ENCODE data around the gene WNT3.
"Not testable (repeated sequence)": the region's sequence is repeated elsewhere in the genome, so short reads cannot be mapped to it uniquely, and the experiment has no call there.

The WNT3 gene

DNA sequence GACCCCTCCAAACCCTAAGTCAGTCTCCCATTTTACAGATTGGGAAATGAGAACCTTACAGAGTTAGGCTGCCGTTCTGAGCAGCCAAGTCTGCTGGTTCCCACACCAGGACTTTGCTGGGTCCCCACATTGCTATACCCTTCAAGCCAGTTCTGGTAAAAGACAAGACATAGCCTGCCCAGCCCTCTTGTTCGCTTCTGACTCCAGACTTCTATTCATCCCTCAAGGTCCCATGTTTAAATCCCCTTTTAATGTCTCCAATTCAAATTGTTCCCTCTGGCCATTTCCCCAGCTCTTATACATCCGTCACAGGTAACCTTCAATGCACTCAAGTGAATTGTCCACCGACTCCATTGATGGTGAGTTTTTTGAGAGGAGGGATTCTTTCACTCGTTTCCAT is 30.2 kb downstream of the WNT3 start:
- DNase-seq (ENCODE audit: low read depth in 3 of 3, low spot score in 1 of 3), result no peak

GRCh38 chr17:46787478-46787877 is 31.0 kb downstream of the WNT3 start:
- DNase-seq (ENCODE audit: low read depth in 3 of 3, low spot score in 1 of 3), result no peak

DNA sequence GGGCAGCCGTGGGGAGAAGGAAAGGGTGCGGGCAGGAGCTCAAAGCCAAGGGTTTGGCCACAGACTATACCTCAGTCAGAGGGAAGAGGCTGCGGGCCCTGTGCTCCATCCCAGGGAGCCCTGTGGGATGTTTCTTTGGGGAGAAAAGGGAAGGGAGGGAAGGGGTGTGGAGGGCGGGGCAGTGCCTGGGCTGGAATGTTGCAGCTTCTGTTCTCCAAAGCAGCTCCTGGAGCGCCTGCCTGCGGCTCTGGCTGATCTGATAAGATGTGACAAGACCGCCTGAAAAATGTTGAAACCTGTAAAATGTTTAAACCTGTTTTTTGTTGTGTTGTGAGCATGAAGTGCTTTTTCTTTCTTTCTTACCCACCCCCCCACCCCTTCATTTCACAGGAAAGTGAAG is 32.8 kb downstream of the WNT3 start:
- no peak for DNase-seq (ENCODE audit: low read depth in 3 of 3, low spot score in 1 of 3)

DNA sequence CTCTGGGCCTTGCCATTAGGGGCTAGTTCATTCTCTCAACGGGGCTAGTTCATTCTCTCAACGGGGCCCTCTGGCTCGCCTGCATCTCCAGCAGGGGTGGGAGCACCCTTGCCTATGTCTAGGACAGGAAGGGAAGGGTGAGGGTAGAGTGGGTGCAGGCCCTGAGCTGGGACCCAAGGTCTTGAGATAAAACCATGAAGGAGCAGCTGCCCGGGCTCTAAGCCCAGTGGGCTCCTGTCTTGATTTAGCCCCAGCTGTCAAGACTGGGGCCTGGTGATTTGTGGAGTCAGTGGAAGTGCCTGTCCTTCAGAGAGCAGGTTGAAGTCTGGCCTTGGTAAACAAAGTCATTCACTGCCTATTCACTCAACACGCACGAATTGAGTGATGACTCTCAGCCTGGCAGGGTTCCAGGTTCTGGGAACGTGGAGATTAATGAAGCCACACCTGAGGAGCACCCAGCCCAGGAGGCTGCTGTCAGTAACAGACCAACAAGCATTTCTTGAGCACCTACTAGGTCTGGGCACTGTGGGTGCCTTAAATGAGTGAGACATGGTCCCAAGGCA is 35.4 kb downstream of the WNT3 start:
- DNase-seq (ENCODE audit: low read depth in 3 of 3, low spot score in 1 of 3), result no peak

GRCh38 chr17:46782250-46782953 is 36.1 kb downstream of the WNT3 start:
- no peak for DNase-seq (ENCODE audit: low read depth in 3 of 3, low spot score in 1 of 3)

- no peak for DNase-seq (ENCODE audit: low read depth in 3 of 3, low spot score in 1 of 3)
Measured at GRCh38 chr17:46780003-46780373, 38.5 kb downstream of the WNT3 start.

- DNase-seq (ENCODE audit: low read depth in 3 of 3, low spot score in 1 of 3), result no peak
Measured at GRCh38 chr17:46777943-46778915, 40.3 kb downstream of the WNT3 start.

DNA sequence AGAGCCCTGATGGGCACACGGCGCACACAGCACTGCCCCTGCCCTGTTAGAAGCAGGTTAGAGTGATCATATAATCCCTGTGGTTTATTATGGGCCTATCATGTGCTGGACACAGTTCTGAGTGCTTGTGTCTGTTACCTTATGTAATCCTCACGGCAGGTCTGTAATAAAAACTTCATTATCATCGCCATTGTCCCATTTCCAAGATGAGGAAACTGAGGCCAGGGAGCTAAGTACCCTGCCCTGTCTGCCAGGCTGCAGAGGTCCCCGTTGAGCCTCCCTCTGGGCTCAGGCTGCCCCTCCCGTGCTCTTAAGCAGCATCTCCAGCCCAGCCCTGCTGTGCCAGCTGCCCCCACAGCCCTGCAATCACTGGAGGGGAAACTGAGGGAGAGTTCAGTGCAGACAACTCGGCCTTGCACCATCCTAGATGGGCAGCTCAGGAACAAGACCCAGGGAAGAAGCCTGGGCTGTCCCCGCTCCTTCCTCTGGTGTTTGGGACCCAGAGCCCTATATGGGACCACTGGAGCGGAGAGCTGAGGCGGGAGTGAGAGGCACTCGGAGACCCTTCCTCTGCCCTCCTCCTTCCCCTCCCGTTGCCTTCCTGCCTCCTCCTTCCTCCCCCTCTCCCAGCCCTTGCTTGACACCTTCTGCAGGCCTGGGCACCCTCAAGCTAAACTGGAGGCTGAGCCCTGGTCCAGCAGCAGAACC is 42.0 kb downstream of the WNT3 start:
- no peak for DNase-seq (ENCODE audit: low read depth in 3 of 3, low spot score in 1 of 3)

GRCh38 chr17:46774108-46774737 is 44.3 kb downstream of the WNT3 start:
- no peak for DNase-seq (ENCODE audit: low read depth in 3 of 3, low spot score in 1 of 3)

DNA sequence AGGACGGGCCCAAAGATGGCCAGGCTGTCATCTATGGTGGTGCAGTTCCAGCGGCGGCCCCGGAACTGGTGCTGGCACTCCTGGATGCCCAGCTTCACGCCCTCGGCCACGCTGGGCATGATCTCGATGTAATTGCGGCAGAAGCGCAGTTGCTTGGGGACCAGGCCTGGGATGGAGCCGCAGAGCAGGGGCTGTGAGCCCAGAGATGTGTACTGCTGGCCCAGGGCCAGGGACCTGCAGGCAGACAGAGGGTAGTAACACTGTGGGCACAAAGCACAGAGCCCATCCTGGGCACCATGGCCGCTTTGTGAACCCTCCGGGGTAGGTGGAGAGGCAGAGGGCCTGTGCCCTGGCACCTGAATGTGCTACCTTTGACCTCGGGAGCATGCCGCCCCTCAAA is 44.8 kb downstream of the WNT3 start:
- no peak for DNase-seq (ENCODE audit: low read depth in 3 of 3, low spot score in 1 of 3)

- no peak for DNase-seq (ENCODE audit: low read depth in 3 of 3, low spot score in 1 of 3)
Measured at GRCh38 chr17:46773221-46773605, 45.3 kb downstream of the WNT3 start.

DNA sequence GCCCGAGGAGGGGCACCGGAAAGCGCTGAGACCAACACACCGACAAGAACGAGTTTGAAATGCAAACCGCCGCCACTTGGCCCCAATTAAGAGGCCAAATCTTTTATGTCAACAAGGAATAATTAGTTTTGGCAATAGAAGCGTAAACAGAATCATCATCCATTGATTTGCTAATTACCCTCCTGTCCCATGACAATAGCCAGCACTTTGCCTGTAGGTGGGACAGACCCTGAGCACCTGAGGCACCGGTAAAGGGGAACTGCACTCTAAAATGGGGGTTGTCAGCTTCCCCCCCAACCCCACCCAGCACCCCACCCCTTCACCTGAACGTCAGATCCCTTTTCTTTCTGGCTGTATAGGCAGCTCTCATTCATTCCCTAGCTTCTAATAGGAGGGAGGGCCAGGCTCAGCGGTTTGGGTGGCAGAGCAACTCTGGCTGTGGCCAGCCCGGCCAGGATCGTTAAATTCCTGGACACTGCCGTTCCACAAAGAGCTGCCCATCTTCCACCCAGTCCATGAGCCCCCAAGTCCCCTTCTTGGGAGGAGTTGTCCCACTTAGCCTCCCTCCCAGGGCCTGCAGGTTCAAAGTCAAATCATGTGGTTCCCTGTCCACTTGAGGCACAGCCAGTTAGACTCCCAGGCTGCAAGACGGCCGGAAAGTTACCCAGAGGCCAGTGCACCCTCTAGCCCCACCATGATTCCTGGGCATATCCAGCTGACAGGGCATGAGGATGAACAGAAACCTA is 45.8 kb downstream of the WNT3 start:
- no peak for DNase-seq (ENCODE audit: low read depth in 3 of 3, low spot score in 1 of 3)

DNA sequence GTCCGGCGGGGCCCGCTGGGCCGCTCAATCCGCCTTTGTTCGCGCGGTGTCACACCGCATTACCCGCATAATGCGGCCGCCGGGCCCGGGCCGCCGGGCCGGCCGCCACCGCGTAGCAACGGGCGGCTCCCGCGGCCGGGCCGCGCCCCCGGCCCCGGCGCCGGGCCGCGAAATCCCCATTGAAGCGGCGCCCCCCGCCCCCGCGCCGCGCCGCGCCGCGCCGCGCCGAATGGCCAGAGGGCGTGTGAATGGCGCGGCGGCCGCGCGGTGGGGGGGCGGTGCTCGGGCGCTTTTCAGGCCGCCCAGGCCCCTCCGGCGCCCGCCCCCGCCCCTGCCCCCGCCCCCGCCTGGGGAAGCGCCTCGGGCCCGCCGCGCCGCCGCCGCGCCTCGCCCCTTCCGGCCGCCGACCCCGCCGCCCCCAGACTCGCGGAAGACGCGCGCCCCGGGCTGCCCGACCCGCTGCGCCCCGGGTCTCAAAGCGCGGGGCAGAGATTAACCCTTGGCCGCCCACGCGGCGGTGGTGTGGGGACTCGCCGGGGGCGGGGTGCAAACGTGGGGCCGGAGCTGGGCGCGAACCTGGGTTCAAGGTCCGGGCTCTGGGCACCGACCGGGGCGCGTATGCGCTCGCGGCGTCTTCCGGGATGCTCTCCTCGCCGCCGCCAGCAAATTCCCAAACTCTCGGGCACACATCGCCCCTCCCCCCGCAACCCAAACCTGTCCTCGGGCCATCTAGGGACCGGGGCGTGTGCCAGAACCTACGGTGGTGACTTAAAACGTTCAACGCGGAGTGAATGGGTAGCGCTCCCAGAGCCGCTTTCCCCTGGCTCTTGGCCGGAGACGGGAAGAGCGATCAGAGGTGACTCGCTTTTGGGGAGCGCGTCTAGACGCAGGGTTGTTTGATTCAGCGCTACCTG is 46.7 kb downstream of the WNT3 start:
- DNase-seq (ENCODE audit: low read depth in 3 of 3, low spot score in 1 of 3), result no peak

GRCh38 chr17:46770818-46771560 is 47.5 kb downstream of the WNT3 start:
- DNase-seq (ENCODE audit: low read depth in 3 of 3, low spot score in 1 of 3), result no peak

GRCh38 chr17:46770439-46770817 is 48.1 kb downstream of the WNT3 start:
- DNase-seq (ENCODE audit: low read depth in 3 of 3, low spot score in 1 of 3), result no peak

- no peak for DNase-seq (ENCODE audit: low read depth in 3 of 3, low spot score in 1 of 3)
Measured at GRCh38 chr17:46769531-46770438, 48.7 kb downstream of the WNT3 start.

DNA sequence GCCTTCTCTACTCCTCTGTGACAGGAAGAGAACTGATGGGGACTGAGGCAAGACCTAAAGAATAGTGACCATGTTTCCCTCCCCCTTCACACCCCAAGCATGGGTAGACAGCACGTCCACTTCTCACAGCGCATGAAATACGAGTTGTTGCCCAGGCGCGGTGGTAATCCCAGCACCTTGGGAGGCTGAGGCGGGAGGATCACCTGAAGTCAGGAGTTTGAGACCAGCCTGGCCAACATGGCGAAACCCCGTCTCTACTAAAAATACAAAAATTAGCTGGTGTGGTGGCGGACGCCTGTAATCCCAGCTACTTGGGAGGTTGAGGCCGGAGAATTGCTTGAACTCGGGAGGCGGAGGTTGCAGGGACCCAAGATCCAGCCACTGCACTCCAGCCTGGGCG is 49.6 kb downstream of the WNT3 start:
- not testable (repeated sequence) for DNase-seq (ENCODE audit: low read depth in 3 of 3, low spot score in 1 of 3)

GRCh38 chr17:46768540-46768870 is 50.0 kb downstream of the WNT3 start:
- DNase-seq (ENCODE audit: low read depth in 3 of 3, low spot score in 1 of 3), result no peak
